Activated gamma-delta T cell (primary cell): ENCODE data around the gene OSBP2.
A peak's percentile ranks its signal among the peaks of the same experiment; 100 is the strongest.

ENCODE experiments used
- DNase-seq: peaks from one replicate; lab custom pipeline; 2025; lab: John Stamatoyannopoulos, UW
- total RNA-seq, 2 donors: gene quantifications; one replicate each; lab custom pipeline; 2026; lab: John Stamatoyannopoulos, UW

OSBP2 gene, protein sequence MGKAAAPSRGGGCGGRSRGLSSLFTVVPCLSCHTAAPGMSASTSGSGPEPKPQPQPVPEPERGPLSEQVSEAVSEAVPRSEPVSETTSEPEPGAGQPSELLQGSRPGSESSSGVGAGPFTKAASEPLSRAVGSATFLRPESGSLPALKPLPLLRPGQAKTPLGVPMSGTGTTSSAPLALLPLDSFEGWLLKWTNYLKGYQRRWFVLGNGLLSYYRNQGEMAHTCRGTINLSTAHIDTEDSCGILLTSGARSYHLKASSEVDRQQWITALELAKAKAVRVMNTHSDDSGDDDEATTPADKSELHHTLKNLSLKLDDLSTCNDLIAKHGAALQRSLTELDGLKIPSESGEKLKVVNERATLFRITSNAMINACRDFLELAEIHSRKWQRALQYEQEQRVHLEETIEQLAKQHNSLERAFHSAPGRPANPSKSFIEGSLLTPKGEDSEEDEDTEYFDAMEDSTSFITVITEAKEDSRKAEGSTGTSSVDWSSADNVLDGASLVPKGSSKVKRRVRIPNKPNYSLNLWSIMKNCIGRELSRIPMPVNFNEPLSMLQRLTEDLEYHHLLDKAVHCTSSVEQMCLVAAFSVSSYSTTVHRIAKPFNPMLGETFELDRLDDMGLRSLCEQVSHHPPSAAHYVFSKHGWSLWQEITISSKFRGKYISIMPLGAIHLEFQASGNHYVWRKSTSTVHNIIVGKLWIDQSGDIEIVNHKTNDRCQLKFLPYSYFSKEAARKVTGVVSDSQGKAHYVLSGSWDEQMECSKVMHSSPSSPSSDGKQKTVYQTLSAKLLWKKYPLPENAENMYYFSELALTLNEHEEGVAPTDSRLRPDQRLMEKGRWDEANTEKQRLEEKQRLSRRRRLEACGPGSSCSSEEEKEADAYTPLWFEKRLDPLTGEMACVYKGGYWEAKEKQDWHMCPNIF
- total RNA-seq, result 3.6 to 3.9 reads per million in 2 donors

DNA sequence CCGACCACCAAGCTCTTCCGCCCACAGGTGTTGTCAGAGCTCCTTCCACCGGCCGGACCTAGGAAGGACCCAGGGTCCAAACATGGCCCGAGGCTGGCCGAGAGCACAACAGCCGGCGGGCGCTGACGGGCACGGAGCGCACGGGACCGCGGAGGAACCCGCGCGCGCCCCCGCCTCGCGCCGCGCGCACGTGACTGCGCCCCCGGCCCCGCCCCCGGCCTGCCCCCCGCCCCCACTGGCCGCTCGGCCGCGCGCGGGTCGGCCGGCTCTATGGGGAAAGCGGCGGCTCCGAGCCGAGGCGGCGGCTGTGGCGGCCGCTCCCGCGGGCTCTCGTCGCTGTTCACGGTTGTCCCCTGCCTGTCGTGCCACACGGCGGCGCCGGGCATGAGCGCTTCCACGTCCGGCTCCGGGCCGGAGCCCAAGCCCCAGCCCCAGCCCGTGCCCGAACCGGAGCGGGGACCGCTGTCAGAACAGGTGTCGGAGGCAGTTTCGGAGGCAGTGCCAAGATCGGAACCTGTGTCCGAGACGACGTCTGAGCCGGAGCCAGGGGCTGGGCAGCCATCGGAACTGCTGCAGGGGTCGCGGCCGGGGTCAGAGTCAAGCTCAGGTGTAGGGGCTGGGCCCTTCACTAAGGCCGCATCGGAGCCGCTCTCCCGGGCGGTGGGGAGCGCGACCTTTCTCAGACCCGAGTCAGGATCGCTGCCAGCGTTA lies at the start of gene OSBP2:
Gene OSBP2, plus strand, starts transcription at position 235 of the 711 bp plus-strand sequence. Its CDS starts 36 bp downstream, at position 271.
- DNase-seq, result peak; percentile 20

DNA sequence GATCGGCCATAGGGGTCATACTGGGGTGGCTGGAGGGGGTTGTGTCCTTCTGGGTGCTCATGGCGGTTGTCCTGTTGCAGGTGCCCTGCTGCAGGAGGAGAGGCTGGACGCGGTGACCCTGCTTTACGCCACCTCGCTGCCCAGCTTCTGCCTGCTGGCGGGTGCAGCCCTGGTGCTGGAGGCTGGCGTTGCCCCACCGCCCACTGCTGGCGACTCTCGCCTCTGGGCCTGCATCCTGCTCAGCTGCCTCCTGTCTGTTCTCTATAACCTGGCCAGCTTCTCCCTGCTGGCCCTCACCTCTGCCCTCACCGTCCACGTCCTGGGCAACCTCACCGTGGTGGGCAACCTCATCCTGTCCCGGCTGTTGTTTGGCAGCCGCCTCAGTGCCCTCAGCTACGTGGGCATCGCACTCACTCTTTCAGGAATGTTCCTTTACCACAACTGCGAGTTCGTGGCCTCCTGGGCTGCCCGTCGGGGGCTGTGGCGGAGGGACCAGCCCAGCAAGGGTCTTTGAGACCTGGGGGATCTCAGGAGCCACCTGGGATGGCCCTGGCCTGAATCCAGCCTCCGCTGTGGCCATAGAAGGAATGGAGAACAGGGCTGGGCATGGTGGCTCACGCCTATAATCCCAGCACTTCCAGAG lies 48.0 kb upstream of the OSBP2 start:
- no peak for DNase-seq

DNA sequence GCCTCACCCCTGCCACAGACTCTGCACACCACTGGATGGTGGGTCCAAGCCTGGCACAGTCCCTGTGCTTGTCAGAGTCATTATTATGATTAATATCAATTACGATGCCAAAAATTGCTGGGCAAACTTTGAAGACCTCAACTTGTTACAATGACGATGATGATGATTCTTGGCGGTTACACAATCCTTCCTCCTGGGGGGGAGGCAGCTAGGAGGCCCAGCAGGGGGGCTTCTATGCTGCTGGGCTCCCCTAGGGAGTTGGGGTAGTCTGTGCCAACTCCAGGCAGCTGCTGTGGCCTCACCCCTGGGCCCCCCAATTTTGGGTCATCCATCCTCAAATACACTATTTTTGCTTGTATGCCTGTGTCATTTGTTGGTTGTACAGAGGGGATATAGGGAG lies 47.1 kb upstream of the OSBP2 start:
- no peak for DNase-seq

DNA sequence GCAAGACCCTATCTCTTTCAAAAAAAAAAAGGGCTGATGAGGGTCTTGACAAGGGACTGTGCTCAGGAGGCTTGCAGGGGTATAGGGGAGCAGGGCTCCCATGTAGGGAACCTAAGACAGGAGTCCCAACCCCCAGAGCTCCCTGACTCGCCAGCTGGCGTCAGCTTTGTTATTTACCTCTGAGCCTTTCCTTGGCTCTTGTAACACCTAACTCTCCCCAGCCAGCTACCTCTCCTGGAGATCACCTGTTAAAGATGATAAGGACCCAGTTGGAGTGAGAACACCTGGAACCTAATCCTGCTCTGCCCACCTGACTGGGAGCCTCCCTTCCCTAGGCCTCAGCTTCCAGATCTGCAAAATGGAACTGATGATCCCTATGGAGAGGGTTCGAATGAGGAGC lies 45.8 kb upstream of the OSBP2 start:
- no peak for DNase-seq

DNA sequence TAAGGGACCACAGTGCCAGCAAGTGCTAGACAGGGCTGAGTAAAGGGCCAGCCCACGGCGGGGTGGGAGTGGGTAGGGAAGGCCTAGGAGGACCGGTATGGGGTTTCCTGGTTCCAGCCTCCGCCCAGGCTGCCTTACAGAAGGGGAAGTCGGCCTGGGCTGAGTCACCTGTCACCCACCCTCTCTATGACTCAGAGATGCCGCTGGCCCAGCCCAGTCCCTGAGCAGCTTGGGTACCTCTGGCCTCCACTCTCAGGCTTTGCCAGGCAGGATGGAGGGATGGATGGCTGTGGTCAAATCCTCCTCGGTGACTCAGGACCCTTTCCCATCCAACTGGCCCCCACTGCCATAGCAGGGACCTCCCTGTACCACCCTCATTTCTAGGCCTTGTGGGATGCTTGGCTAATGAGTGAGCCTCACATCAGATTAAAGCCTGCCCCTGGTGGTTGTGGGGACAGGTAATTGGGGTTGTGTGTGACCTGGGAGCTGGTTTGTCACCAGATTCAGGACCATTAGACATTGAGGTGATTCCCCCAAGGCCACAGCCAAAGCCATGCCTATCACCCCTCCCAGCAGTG lies 45.2 kb upstream of the OSBP2 start:
- DNase-seq, result no peak

DNA sequence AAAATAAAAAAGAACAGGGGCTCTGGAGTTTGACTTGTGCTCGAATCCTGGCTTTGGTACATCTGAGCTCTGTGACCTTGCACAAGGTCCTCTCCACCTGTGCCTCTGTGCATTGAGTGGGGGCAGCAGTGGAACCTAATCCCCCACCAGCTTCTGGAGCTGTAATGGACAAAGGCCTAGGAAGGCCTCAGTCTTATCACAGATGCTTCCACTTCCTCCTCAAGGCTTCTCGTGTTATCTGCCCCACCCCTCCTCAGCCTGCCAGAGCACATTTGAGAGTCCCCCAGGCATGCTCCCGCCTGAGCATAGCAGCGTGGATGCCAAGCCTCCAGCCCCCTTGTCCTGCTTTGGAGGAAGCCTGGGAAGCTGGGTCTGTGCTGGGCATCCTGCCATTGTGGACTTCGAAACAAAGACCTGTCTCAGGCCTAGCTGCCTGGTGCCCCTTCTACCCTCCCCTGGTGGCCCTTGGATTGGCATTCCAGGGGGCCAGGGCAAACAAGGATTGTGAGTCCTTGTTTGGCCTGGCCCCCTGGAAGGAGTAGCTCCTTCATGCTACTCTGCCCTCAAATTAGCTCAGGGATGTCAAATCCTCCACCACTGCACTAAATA lies 44.1 kb upstream of the OSBP2 start:
- DNase-seq, result no peak

DNA sequence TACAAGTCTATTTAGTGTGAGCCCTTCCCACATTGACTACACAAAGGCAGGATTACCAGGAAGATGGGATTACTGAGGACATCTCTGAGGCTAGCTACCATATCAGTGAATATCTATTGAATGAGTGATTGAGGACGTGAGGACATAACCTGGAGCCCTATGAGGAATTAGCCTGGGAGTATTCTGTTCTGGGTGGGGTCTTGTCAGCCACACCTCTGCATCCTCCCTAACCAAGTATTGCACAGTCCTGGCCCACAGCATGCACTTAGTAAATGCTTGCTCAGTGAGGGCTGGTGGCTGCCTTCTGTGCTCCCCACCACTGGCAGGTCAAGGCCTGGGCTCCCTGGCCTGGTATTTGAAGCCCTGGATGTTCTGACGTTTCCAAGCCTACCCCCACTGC lies 41.8 kb upstream of the OSBP2 start:
- DNase-seq, result no peak

DNA sequence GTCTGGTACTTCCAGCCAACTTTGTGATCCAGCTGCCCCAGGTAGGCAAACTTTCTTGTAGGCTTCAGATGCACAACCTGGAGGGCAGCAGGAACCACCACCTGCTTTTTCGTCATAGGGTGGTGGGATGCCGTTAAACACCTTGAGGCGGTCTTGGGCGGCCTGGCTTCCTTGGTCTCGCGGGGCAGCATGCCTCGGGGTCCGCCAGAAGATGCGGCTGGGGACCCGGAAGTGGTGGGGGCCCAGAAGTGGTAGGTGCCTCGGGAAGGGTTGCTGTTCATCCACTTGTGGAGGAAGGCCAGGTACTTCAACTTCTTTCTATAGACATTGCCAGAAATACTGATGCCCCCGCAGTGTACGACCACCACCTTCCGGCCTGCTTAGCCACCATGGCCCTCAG lies 40.3 kb upstream of the OSBP2 start:
- DNase-seq, result no peak

DNA sequence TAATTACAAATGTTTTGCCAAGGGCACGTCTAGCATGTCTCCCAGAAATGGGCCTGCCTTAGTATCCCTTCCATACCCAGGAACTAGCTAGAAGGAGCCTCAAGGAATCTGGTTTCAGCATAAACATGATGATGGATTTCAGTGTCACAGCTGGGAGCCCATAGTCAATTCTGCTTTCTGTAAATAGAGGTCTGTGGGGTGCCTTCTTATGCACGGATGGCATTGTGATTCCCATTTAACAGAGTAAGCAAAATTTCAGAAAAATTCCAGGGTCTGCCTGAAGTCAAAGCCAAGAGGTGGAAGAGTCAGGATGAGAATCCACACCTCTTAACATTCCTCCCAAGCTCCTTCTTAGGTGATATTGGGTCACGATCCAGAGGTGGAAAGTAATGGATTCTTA lies 39.1 kb upstream of the OSBP2 start:
- no peak for DNase-seq

DNA sequence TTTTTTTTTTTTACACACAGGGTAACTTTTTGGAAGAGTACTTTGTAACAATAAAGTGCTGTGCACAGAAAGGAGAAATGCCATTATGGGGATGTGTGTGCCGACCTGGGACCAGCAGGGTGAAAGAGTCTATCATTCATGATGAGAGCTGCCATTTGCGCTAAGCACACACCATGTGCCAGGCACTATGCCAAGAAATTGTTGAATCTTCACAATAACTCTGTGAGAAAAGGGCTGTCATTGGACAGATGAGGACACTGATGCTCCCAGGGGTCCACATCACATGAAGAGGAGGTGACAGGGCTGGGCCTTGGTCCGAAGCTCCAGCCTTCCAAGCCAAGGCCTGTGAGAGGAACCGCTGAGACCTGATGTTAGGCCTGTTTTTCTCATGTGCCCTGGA lies 32.6 kb upstream of the OSBP2 start:
- DNase-seq, result no peak

DNA sequence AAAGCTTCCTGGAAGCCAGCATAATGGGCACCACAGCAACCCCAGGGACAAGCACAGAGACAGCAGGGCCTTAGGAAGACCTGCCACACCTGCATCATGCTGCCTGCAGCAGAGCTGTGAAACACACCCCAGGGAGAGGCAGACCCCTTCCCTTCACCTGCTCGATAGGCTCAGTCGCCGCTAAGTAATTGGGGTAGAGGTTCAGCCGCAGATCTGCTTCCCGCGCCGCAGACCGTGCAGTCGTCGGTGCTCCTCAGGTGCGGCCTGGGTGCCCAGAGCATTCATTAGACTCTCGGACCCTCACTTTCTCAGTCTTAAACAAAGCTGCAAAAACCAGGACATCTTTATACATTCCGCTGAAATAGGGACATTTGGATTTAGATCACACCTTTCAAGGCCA lies 29.9 kb upstream of the OSBP2 start:
- no peak for DNase-seq

DNA sequence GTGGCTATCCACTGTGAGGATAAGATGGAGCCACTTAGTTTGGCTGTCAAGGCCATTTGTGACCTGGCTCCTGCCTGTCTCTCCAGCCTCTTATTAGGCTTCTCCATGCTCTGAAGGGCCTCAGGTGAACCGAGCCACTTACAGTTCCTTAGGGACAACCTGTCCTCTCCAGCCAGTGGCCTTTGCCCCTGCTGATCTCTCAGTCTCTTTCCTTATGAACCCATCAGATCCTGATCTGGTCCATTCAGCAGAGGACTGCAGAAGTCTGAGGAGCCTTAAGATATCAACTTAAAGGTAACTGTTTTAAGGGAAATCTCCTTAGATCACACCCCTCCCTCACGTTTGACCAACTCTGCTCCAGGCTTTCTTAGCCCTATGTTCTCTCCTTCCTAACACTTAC lies 29.4 kb upstream of the OSBP2 start:
- DNase-seq, result no peak

DNA sequence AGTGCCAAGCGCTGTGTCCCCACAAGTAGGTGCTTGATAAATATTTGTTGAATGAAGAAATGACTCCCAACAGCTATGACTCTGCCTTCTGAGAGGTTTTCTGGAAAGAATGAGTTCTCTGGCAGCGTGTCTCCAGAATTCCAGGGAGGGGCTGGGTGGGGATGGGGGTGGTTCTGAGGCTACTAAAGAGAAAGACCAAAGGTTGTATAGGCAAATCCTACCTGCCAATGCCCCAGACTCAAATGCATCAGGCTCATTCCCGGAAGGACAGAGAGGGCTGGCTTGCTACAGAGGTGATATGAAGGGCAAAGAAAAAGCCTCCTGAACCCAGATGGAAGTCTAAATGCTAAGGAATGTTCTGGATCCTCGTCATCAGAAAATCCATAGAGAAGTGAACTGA lies 28.9 kb upstream of the OSBP2 start:
- DNase-seq, result no peak

DNA sequence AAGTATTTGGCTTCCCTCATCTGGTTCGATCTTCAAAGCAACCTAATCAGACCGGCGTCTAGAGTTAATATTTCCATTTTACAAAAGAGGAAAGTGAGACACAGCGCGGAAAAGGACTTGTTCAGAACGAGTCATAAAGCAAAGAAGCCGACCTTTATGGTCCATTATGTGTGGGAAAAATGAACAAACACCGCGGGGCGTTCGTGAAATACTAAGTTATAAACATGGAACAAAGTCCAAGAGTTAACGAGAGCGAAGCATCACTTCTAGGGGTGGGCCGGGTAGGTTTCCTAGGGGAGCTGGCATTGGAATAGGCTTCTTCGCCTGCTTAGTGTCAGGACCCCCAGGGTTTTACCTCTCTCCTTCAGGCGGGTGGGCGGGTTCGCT lies 27.6 kb upstream of the OSBP2 start:
- DNase-seq, result no peak

DNA sequence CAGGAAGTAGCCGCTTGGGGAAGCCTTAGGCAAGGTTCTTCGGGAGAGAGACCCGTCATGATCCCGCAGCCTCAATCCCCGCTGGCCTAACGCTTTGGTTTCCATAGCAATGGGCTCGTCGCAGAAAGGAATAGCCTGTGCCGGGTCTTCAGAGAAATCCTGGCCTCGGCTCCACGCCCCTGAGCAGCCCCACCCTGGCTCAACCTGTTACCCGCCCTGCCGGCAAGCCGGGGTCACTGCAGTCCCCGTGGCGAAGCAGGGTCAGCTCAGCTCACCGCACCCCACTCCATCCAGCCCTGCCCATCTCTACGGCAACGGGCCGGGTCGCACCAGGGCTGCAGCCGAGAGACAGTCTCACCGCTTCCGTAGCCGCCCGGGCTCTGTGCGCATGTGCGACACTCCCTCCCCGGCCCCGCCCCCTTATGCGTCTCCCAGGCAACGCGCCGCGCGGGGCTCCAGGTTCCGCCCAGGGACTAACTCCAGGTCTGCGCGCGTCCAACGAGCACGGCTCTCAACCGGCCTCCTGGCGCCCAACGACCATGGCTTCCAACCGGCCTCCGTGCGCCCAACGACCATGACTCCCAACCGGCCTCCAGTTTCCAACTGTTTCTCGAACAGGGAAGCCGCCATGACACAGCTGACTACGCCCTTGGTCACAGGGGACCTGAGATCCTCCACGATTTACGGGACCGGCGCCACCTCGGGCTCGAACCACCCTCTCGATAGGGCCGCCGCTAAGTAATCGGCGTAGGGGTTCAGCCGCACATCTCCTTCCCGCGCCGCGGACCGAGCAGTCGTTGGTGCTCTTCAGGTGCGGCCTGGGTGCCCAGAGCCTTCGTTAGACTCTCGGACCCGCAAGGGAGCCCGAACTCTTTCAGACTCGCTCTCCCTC lies 26.9 kb upstream of the OSBP2 start, which contains the start of gene DUSP18:
Gene DUSP18, minus strand, starts transcription at position 382 of the 892 bp plus-strand sequence. CDS start 3,872 bp downstream, outside the sequence.
- peak; percentile 90 for DNase-seq

DNA sequence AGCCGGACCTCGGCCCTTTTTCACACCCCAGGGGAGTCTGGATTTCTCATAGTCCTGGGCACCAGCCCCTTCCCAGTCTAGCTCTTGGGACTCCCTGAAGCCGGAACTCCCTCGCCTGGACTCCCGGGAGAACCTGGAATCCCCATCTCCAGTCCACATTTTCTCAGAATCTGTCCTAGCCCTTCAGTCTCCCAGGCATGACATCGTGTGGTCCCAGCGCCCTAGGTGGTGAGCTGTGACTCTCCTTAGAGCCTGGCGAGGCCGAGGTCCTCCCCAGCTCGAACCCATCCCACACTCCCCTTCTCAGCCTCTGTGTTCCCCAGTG lies 26.3 kb upstream of the OSBP2 start:
- DNase-seq, result no peak

DNA sequence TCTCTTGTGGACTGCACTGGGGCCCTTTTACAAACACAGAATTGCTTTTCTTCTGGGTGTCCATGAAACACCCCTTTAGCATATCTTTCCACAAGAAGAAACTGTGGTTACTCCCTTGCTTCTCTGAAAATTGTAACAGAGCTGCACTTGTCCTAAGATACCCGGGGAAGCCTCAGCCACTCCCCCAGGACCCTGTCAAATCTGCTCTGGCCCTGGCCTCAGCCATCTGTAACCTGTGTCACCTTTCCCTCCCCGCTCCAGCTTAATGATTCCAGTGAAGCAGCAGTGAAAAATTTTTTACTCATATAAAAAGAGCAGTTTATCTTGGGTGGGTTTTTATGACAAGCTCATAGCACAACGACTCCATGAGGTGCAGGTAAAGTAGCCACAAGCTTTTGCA lies 23.6 kb upstream of the OSBP2 start:
- no peak for DNase-seq

DNA sequence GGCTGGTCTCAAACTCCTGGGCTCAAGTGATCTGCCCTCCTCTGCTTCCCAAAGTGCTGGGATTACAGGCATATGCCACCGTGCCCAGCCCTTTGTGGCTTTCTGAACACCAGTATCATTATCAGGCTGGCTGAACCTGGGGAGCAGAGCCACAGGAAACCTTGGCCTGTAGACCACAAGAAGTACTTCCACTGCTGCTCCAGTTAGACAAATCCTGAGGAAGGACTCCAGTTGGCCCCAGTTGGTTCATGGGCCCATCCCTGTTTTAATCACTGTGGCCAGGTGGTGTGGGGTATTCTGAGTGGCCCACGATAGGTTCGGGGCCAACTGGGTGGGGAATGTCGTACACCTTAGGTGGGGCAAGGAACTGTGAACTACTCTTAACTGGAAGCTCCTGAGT lies 21.5 kb upstream of the OSBP2 start:
- no peak for DNase-seq

DNA sequence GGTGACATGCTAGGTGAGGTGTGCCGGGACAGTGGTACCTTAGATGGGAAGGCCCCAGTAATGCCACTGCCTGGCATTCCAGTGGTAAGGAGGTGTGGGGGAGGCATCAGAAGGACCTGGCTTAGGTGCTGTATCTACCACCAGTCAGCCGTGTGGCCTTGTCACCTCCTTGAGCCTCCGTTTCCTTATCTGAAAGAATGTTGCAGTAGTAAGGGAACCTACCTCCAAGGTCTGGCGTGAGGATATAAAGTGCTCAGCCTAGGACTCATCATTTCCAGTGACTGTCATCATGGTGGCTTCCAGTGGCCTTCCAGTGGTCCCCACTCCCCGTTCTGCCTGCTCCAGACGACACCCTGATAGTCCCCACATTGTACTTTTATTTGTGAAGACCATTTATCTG lies 20.2 kb upstream of the OSBP2 start:
- no peak for DNase-seq

DNA sequence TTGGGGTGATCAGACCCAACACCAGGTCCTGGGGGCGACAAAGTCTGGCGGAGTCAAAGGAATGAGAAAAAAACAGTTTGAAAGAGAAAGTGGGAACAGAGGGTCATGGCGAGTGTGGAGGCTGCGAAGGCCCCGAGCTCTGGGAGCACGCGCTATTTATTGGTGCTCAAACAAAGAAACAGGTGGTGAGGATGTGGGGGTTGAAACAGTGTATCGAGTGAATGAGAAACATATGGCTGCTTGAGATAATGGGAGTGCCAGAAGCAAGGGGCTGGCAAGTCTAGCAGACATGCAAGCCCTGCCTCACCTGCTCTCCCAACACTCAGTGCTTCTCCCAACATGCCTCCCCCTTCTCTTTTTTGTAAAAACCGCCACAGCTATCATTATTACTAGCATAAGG lies 19.2 kb upstream of the OSBP2 start:
- DNase-seq, result no peak
